HG02798 (cell line): ENCODE data around the gene LHFPL2.

Experiments used
- ATAC-seq: cut with Tn5 transposase; IDR thresholded peaks from one replicate; pipeline ENCODE4 v1.9.1; 2021; ENCODE audit warnings: mild to moderate bottlenecking; ENCODE audit not compliant: unreplicated experiment, poor library complexity

Gene LHFPL2

GRCh38 chr5:78509884-78510769, 138.4 kb downstream of the LHFPL2 start:
- peak; percentile 86 for ATAC-seq

- ATAC-seq: no peak
Observed at GRCh38 chr5:78509145-78509865, 139.3 kb downstream of the LHFPL2 start.

GRCh38 chr5:78508186-78508765, 140.3 kb downstream of the LHFPL2 start:
- ATAC-seq: no peak

GRCh38 chr5:78507531-78507930, 141.0 kb downstream of the LHFPL2 start:
- ATAC-seq: no peak

DNA sequence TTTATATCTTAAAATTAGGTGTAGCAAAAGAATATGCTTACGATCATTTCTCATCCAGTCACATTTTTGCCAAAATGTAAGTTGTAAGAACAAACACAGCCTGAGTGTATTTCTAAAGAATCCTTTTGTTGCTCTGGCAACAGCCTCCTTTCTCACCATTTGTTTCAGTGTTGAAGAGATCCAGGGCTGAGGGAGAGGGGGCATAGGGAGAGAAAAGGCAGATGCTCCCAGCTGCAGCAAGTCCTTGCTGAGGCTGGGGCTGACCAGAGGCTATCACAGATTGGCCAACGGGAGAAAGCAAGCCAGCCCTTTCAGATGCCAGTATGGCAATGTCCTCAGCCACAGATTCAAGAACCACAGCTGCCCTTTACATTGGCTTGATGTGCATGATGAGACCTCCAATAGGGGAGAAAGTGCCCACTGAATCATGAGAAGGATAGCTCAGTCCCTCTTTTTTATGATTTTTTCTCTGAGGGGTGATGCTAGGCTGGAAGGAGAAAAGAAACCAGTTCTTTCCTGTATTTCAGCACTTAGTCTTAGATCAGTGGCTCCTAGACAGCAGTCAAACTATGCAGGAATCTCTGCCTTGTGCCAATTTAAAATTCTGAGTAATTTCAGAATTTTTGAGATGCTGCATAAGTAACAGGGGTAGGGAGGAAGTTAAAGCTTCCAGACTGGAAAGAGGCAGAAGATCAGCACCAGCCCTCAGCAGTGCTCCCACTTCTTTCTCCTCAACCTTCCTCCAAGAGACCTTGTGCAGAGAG, 142.1 kb downstream of the LHFPL2 start:
- no peak for ATAC-seq

- no peak for ATAC-seq
Observed at GRCh38 chr5:78505860-78506259, 142.7 kb downstream of the LHFPL2 start.

GRCh38 chr5:78504704-78505677, 143.6 kb downstream of the LHFPL2 start:
- ATAC-seq: no peak

DNA sequence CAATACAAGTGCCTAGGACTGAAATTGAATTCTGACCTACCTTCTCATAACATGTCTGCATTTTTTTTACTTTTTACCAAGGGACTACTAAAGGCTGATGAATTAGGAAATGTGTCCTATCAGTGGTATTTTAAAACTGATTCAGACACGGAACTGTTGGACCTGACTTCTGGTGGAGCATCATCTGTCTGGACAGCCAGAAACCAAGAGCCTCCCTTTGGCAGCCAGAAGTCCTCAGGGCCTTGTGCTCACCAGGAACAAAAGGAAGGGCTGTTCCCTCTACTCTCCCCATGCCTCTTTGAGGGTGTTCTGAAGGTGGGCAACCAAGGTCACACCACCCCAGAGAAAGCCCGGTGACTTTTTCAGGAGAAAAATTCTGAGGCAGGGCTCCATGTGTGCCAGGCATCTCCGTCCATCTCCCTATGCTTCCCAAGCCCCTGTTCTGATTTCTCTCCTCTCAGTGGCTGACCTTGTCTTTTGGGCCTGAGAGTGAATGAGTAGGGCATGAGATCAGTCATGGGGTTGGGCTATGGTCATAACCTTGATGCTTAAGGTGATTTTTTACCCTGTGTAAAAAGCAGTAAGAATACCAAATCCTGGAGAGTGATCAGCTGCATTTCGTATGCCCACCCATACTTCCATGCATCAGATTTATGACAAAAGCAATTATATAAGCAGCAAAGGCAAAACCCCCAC, 144.5 kb downstream of the LHFPL2 start:
- ATAC-seq: no peak

GRCh38 chr5:78501411-78502352, 146.9 kb downstream of the LHFPL2 start:
- ATAC-seq: no peak

DNA sequence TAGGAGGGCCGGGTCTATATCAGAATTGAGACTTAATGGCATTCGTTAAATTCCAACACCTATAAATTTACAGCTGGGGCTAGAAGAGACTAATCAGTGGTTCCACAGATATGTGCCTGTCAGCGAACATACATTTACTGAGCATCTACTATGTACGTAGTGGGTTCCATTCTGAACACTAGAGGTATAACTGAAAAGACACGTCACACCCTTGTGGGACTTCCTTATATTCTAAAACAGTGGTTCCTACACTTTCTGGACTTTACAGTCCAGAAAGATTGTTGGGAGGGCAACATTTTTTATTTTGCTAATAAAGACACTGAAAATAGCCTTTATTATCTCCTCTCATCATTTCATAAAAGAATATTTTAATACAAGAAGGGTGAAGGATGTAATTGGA, 147.7 kb downstream of the LHFPL2 start:
- ATAC-seq: no peak

DNA sequence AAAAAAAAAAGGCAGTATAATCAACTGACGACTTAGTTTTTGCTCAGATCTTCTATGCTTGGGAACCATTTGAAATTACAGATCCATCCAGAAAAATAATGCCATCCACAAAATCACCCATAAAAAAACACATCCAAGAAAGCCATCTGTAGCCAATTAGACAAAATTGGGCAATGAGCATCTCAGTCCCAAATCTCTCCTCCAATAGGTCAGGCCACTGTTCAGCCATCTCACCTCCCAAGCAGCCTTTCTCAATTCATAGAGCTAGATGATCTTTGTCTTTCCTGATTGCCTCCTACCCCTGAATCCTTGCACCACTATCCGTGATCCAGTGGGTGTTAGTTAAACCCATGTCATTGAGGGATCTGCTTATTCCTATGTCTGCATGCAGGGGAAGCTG, 148.5 kb downstream of the LHFPL2 start:
- no peak for ATAC-seq

- no peak for ATAC-seq
Observed at GRCh38 chr5:78499485-78499884, 149.1 kb downstream of the LHFPL2 start.

GRCh38 chr5:78497573-78498533, 150.7 kb downstream of the LHFPL2 start:
- ATAC-seq: peak; percentile 67

DNA sequence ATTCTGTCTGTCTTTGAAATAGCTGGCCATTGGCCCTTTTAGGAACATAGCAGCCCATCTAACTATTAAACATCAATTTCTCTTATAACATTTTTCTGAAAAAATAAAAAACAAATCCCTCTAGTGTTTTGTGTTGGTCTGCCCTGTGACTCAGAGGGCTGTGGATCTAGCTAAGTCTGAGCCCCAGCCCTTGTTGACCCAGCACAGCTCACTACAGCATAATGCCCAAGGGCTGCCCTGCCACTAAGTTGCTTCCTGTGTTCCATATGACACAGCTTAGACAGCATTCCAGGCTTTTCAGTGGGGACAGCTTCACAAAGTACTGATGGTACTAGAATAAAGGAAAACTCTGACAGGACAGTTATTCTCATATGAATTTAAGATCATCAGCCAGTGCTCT, 152.2 kb downstream of the LHFPL2 start:
- no peak for ATAC-seq

DNA sequence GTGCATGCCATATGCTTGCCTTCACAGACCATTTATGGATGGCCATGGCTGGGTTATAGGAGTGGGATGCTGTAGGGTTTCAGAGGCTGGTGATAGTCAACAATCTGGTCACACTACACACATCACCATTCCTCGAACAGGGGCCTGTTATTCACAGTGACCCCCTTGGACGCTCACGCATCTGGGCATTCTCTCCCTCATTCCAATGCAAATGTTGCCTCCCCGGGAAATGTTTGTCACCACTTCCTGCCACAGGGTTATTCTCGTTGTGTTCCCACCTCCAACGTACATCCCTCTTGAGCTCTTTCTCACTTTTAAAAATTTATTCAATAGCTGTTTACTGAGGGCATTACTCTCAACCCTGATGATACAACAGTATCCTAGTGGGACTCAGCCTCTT, 152.8 kb downstream of the LHFPL2 start:
- no peak for ATAC-seq

DNA sequence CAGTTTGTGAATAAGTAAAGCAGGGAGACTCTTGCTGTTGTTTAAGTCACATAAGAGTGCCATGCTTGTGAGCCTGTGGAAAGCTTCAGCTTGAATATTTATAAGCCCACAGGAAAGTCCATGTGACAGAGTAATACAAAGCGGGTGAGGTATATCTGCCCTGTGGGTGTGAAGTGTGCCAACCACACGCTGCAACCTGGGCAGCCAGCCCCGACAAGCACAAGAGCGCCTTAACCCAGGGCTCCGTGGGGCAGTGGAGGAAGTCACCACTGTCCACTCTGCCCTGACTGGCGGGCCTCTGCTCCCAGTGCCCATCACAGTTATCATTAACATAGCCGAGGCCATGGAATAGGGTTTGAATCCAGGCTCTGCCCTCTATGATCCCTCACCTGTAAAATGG, 155.9 kb downstream of the LHFPL2 start:
- no peak for ATAC-seq

GRCh38 chr5:78492224-78492623, 156.3 kb downstream of the LHFPL2 start:
- ATAC-seq: no peak
